HCT116 (cell line): ENCODE results near the gene ADAR. TPM values are rescaled to one million over a fixed set of nuclear protein-coding genes. Genes with fewer than 3 reads are reported as not detected.

Experiments
- ATAC-seq: fragments of 200-7000 bp; cut with Tn5 transposase; 2 replicates; pipeline ENCODE4 v1.9.1; 2020; ENCODE audit warnings: mild to moderate bottlenecking, moderate library complexity
- BruUV-seq: library from RNA; stranded (reverse); fragments of 400-500 nt; replicated peaks from 2 replicates; lab custom pipeline; 2021; lab: Mats Ljungman, UMichigan
- CTCF ChIA-PET: fragments of 300-600 bp; sonication (Branson Sonifier 250); formaldehyde crosslinking; loops from one replicate; lab custom pipeline; 2021; ENCODE audit warnings: antibody characterized with exemption; lab: Charles Lee
- POLR2A ChIA-PET: fragments of 300-600, 350-600 bp; sonication (Branson Sonifier 250); formaldehyde crosslinking; loops from one replicate; lab custom pipeline; 2021; ENCODE audit warnings: antibody characterized with exemption; lab: Charles Lee
- RAD21 ChIA-PET, 2 experiments: fragments of 300-600 bp; sonication (Branson Sonifier 250); formaldehyde crosslinking; loops; one replicate each; lab custom pipeline; 2023; ENCODE audit warnings: low total read pairs in 2 of 2; ENCODE audit not compliant: uncharacterized antibody in 2 of 2, unreplicated experiment in 2 of 2, low non-redundant PET in 1 of 2; lab: Charles Lee
- DNase-seq: peaks from one replicate; pipeline ENCODE4 v3.0.0-alpha.2; 2010; ENCODE audit warnings: low read depth, low spot score
- H2AFZ ChIP-seq: fragments of 200-600 bp; shearing (Covaris generic), sonication (generic); 2 replicates; pipeline ENCODE4 v1.6.1; 2017; ENCODE audit warnings: low read depth, mixed run types, mixed read lengths, antibody characterized with exemption, low read length; ENCODE audit not compliant: poor library complexity, severe bottlenecking
- H3K27ac ChIP-seq: 2 replicates; pipeline ENCODE4 v1.5.1; 2012; ENCODE audit warnings: low read depth, low read length
- H3K27me3 ChIP-seq: fragments of 200-600 bp; sonication (generic); 2 replicates; pipeline ENCODE4 v1.6.1; 2016; ENCODE audit warnings: mixed run types, low read length, mixed read lengths; ENCODE audit not compliant: insufficient read depth
- H3K36me3 ChIP-seq, 2 experiments: fragments of 200-500 bp in 1 of 2; fragments of 200-600 bp in 1 of 2; sonication (Bioruptor generic) in 1 of 2; sonication (generic) in 1 of 2; 2 replicates each; pipeline versions ENCODE4 v1.5.1 to v1.6.1; 2014 to 2016; ENCODE audit warnings: low read length in 2 of 2, inconsistent platforms in 1 of 2, mixed read lengths in 1 of 2, mixed run types in 1 of 2; ENCODE audit not compliant: insufficient read depth in 2 of 2, control insufficient read depth in 1 of 2
- H3K4me1 ChIP-seq, 2 experiments: fragments of 200-600 bp in 1 of 2; sonication (generic) in 1 of 2; 2 replicates each; pipeline versions ENCODE4 v1.5.1 to v1.6.1; 2012 to 2017; ENCODE audit warnings: low read length in 2 of 2, inconsistent platforms in 1 of 2, mild to moderate bottlenecking in 1 of 2, mixed read lengths in 1 of 2, mixed run types in 1 of 2, moderate library complexity in 1 of 2; ENCODE audit not compliant: insufficient read depth in 2 of 2, control insufficient read depth in 1 of 2
- H3K4me2 ChIP-seq: fragments of 200-600 bp; sonication (generic); 2 replicates; pipeline ENCODE4 v1.6.1; 2017; ENCODE audit warnings: mixed run types, low read length, mixed read lengths
- H3K4me3 ChIP-seq, 2 experiments: fragments of 200-600 bp in 1 of 2; sonication (generic) in 1 of 2; replicated peaks in 1 of 2; 2 replicates each; pipeline ENCODE4 v1.5.1; 2011 to 2016; ENCODE audit warnings: low read length in 2 of 2, control low read depth in 1 of 2, low read depth in 1 of 2, mild to moderate bottlenecking in 1 of 2, mixed read lengths in 1 of 2, mixed run types in 1 of 2
- H3K79me2 ChIP-seq: fragments of 200-600 bp; sonication (generic); 2 replicates; pipeline ENCODE4 v1.6.1; 2017; ENCODE audit warnings: mild to moderate bottlenecking, mixed run types, low read length, moderate library complexity, mixed read lengths; ENCODE audit not compliant: insufficient read depth
- H3K9ac ChIP-seq: fragments of 200-600 bp; sonication (generic); 2 replicates; pipeline ENCODE4 v1.6.1; 2016; ENCODE audit warnings: low read length, mixed read lengths
- H3K9me2 ChIP-seq: fragments of 200-600 bp; sonication (generic), shearing (Covaris generic); 2 replicates; pipeline ENCODE4 v1.6.1; 2017; ENCODE audit warnings: mixed run types, mild to moderate bottlenecking, moderate library complexity; ENCODE audit not compliant: insufficient read depth
- H3K9me3 ChIP-seq, 2 experiments: fragments of 200-500 bp in 1 of 2; fragments of 200-600 bp in 1 of 2; sonication (Bioruptor generic) in 1 of 2; sonication (generic) in 1 of 2; 2 replicates each; pipeline ENCODE4 v1.6.1; 2014 to 2017; ENCODE audit warnings: low read length in 2 of 2, mixed read lengths in 2 of 2, inconsistent platforms in 1 of 2, low read depth in 1 of 2, mild to moderate bottlenecking in 1 of 2, mixed run types in 1 of 2, moderate library complexity in 1 of 2; ENCODE audit not compliant: control insufficient read depth in 1 of 2, insufficient read depth in 1 of 2
- H4K20me1 ChIP-seq: fragments of 200-600 bp; sonication (generic), shearing (Covaris generic); 2 replicates; pipeline ENCODE4 v1.6.1; 2017; ENCODE audit warnings: mixed run types, mild to moderate bottlenecking, moderate library complexity; ENCODE audit not compliant: insufficient read depth
- CTCF ChIP-seq, 3 experiments: fragments of 200-600 bp in 1 of 3; sonication (generic) in 1 of 3; IDR thresholded peaks in 2 of 3; conservative IDR thresholded peaks in 1 of 3; 2 replicates each; pipeline ENCODE4 v1.5.1; 2012 to 2017; ENCODE audit warnings: low read depth in 2 of 3, low read length in 2 of 3, antibody characterized with exemption in 1 of 3, borderline replicate concordance in 1 of 3, control low read depth in 1 of 3, mild to moderate bottlenecking in 1 of 3, mixed read lengths in 1 of 3, mixed run types in 1 of 3, moderate library complexity in 1 of 3; ENCODE audit not compliant: insufficient read depth in 1 of 3
- EZH2 ChIP-seq: fragments of 200-600 bp; sonication (generic); IDR thresholded peaks from 2 replicates; pipeline ENCODE4 v1.6.1; 2017; ENCODE audit warnings: antibody characterized with exemption, mixed run types
- JUND ChIP-seq: IDR thresholded peaks from 2 replicates; pipeline ENCODE4 v1.6.1; 2012
- POLR2AphosphoS5 ChIP-seq: IDR thresholded peaks from 2 replicates; pipeline ENCODE4 v1.6.1; 2011; ENCODE audit warnings: mild to moderate bottlenecking, low read depth, low read length, moderate library complexity
- RAD21 ChIP-seq: IDR thresholded peaks from 2 replicates; pipeline ENCODE4 v1.6.1; 2012; ENCODE audit warnings: low read depth, mild to moderate bottlenecking
- REST ChIP-seq: IDR thresholded peaks from 2 replicates; pipeline ENCODE4 v1.6.1; 2012; ENCODE audit warnings: low read depth
- SP1 ChIP-seq: IDR thresholded peaks from 2 replicates; pipeline ENCODE4 v1.6.1; 2012; ENCODE audit warnings: low read depth
- SRF ChIP-seq: IDR thresholded peaks from 2 replicates; pipeline ENCODE4 v1.6.1; 2012; ENCODE audit warnings: low read depth
- TCF7L2 ChIP-seq: IDR thresholded peaks from 2 replicates; pipeline ENCODE4 v1.7.0; 2011; ENCODE audit warnings: borderline replicate concordance, inconsistent platforms; ENCODE audit not compliant: insufficient read depth, insufficient read length; ENCODE audit errors: extremely low read depth
- YY1 ChIP-seq: IDR thresholded peaks from 2 replicates; pipeline ENCODE4 v1.6.1; 2011; ENCODE audit warnings: low read length, low read depth, moderate library complexity, mild to moderate bottlenecking; ENCODE audit not compliant: insufficient replicate concordance; ENCODE audit errors: extremely low read depth
- intact Hi-C: fragments of 100-400 bp; cut with micrococcal nuclease; formaldehyde crosslinking; loops from 2 replicates; pipeline ENCODE4 v1.10.0; 2022
- total RNA-seq: library from RNA; stranded (reverse); gene quantifications from one replicate; pipeline ENCODE4 v1.2.1, GENCODE V29; 2021; ENCODE audit not compliant: unreplicated experiment

Gene ADAR
- total RNA-seq, 1 experiment from 2014 or later = 169 TPM

- TF ChIP-seq SP1 (no peak), TCF7L2 (no peak), JUND (no peak), EZH2 (no peak), RAD21 (peak; percentile 94), POLR2AphosphoS5 (no peak; the same call in 1 of the 2 replicates), YY1 (peak; percentile 31), CTCF (IDR thresholded peaks at IDR 0.05 in 2 of 3, conservative IDR thresholded peaks at IDR 0.05 in 1 of 3; ENCODE audit: borderline replicate concordance in 1 of 3, insufficient read depth in 1 of 3, low read depth in 2 of 3, low read length in 2 of 3) (peak; percentile 67 to 92 (median 88)), SRF (no peak), REST (no peak)
- TF ChIP-seq, all 23 proteins: peak for 3
- POLR2A ChIA-PET = interaction anchor here (0.6 to 0.7 kb wide), 2 partner anchors 324 to 793 kb away, joined by 3 to 5 read pairs; partner anchors contain the start of gene KCNN3
- no peaks in the 10 kb centered on the region for H3K9me3 ChIP-seq
- no peaks in the 10 kb centered on the region for H3K79me2 ChIP-seq
- H3K4me1 ChIP-seq = peaks cover 0 to 10% of the 10 kb centered on the region in 2 experiments; a peak in 2 of 4 replicates
- no peaks in the 10 kb centered on the region for H3K9me2 ChIP-seq
- H3K27me3 ChIP-seq = 0 out of 2 replicates have a peak, but pooled peaks cover 4% of the 10 kb centered on the region
- DNase-seq (peak; percentile 63), ATAC-seq (peak; percentile 98)
- peaks cover 20 to 25% of the 10 kb centered on the region in 2 experiments; a peak in 3 of 4 replicates for H3K36me3 ChIP-seq
- H3K4me2 ChIP-seq = no peak overlapping the region
- no peaks in the 10 kb centered on the region for H4K20me1 ChIP-seq
- no peak overlapping the region for H3K4me3 ChIP-seq
- no peak overlapping the region for H3K27ac ChIP-seq
- RAD21 ChIA-PET = interaction anchor here (0.6 to 1.7 kb wide), 11 partner anchors 9 to 223 kb away, joined by 3 to 13 read pairs (median 4); no protein-coding TSS in a partner anchor
- BruUV-seq = no TSS peak
- intact Hi-C loops = loop anchor here (1.0 to 10.0 kb wide), 4 partner anchors 66 to 362 kb away; partner anchors contain the start of genes AQP10 and ATP8B2
- H2AFZ ChIP-seq = no peak overlapping the region
- CTCF ChIA-PET = interaction anchor here (0.6 to 2.8 kb wide), 26 partner anchors 9 to 538 kb away, joined by 3 to 62 read pairs (median 4); partner anchors contain the start of genes ATP8B2, IL6R, PBXIP1 and UBE2Q1
- H3K9ac ChIP-seq = no peak overlapping the region
Measured at GRCh38 chr1:154546264-154547063, 61.5 kb downstream of the ADAR start.
